ENCODE results near the gene RHOBTB3.
A peak's percentile ranks its signal among the peaks of the same experiment; 100 is the strongest.

The RHOBTB3 gene

GRCh38 chr5:95713960-95714710 is 17.0 kb upstream of the RHOBTB3 start:
- DNase-seq, result no peak

DNA sequence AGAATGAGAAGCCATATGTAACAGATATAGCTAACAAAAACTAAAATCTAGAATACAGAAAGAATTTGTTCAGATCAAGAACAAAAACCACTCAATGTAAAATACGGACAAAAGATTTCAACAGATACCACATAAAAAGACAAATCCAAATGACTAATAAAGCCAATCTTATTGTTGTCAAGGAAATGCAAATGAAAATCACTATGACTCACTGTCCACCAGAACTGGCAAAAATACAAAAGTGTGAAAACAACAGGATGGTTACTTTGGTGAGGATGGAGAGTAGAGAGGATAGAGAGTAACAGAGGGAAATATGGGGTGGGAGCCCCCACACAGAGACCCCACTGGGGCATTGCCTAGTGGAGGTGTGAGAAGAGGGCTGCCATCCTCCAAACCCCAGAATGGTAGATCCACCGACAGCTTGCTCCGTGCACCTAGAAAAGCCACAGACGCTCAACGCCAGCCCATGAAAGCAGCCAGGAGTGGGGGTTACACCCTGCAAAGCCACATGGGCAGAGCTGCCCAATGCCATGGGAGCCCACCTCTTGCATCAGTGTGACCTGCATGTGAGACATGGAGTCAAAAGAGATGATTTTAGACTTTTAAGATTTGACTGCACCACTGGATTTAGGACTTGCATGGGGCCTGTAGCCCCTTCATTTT is 15.2 kb upstream of the RHOBTB3 start:
- DNase-seq, result no peak

- no peak for DNase-seq
Measured at GRCh38 chr5:95717439-95717838, 13.7 kb upstream of the RHOBTB3 start.

DNA sequence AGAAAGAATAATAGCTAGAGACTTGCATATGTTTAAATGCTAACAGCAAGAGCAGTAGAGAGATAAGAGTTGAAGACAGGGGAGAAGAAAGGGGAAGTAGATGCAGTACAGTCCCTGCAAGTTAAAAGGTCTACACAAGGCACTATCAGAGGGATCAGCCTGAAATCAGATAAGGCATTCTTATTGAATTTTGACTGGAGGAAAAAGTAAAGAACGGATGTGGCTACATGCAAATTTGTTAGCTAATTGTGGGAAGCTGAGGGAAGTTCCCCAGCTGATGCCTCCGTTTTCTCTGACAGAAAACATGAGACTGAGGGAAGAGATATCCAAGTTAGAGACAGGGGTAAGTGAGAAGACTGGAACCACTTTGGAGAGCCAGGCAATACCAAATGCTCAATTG is 12.9 kb upstream of the RHOBTB3 start:
- DNase-seq, result no peak

- DNase-seq, result no peak
Measured at GRCh38 chr5:95718738-95719137, 12.4 kb upstream of the RHOBTB3 start.

DNA sequence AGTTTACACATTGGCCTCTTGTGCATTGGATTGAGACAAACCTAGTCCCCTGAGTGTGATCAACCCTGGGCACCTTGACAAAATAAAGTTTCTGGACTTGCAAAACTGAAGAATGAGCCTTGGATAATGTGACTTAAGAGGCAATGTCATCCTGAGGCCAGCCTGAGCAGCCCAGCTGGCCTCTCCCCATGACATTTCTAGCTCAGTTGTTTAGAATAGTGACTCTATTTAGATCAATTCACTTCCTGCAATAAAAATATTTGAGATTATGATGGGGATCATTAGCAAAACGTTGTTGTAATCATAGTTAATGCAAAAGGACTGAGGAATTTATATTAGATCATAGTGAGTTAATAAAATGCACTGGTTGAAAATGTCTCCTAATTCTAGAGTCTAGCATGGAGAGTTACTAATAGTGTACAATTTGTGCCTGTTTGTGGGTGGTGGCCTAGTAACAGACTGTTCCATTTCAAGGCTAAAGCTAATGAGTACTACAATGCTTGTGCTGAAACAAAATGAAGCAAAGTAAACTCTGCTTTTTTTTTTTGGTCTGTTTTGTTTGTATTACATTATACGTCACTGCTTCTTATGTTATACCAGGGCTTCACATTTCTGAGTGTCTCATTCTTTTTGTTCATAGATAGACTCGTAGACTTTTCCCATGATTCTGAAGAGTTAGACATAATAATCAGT is 10.9 kb upstream of the RHOBTB3 start:
- no peak for DNase-seq

- DNase-seq, result no peak
Measured at GRCh38 chr5:95721582-95722295, 9.4 kb upstream of the RHOBTB3 start.

DNA sequence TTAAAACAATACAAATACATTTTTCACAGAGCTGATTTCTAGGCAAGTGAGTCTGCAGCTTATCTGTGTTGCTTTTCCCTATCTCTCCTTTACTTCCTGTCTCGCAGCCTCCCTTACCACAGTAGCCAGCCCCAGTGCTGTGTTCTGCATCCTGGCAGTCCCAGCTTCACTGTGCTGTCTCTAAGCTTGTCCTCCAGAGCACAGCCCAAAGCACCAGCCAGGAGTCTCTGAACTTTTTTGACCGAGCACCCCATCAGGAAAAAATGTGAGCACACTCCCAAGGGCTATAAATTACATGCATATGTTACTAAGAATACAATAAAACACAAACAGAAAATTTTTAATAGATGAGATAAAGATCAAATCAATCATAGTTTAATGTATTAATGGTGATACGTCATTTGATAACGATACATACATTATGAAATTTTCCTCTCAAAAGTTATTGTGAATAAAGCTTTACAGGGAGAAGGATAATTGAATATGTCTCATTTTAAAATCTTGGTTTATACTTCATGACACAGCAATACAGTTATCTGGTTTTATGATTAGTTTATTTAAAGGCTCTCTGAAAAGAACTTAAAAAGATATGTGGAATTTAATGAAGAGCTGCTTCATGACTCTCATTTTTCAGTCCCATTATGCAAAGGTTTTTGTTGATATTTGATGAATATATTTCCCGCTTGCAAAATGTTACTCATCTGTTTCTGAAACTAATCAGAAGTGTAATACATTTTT is 7.3 kb upstream of the RHOBTB3 start:
- no peak for DNase-seq

GRCh38 chr5:95725071-95725820 is 5.9 kb upstream of the RHOBTB3 start:
- no peak for DNase-seq

- no peak for DNase-seq
Measured at GRCh38 chr5:95725937-95726810, 5.0 kb upstream of the RHOBTB3 start.

- no peak for DNase-seq
Measured at GRCh38 chr5:95726811-95727763, 4.0 kb upstream of the RHOBTB3 start.

GRCh38 chr5:95727764-95728191 is 3.4 kb upstream of the RHOBTB3 start:
- no peak for DNase-seq

- no peak for DNase-seq
Measured at GRCh38 chr5:95728494-95729114, 2.5 kb upstream of the RHOBTB3 start.

DNA sequence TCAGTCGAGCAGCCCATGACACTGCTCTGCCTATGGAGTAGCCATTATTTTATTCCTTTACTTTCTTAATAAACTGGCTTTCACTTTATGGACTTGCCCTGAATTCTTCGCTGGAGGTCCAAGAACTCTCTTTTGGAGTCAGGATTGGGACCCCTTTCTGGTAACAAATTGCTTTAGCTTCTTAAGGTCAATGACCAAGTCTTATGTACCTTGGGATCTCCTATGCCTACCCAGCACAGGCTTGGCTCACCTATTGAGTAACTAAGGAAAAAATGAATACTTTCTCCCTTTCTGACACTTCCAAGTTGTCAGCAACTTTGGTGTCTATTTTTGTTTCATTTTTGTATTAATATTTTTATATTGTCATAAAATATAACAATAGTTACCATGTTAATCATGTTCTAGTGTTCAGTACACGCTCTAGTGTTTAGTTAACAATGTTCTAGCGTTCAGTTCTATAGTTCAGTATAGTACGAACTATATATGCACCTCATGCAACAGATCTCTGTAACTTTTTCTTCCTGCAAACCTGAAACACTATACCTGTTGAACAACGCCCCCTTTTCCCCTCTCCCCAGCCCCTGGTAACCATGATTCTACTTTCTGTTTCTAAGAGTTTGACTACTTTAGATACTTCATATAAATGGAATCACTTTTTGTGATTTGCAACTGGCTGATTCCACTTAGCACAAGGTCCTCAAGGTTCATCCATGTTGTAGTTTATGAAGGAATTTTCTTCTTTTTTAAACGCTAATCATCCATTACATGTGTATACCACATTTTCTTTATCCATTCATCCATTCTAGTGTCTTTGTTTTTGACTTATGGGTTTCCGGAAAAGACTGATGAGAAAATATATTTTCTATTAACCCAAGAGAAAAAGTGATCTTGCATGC is 1.8 kb upstream of the RHOBTB3 start:
- DNase-seq, result no peak

- DNase-seq, result no peak
Measured at GRCh38 chr5:95730011-95730700, 980 bp upstream of the RHOBTB3 start.

DNA sequence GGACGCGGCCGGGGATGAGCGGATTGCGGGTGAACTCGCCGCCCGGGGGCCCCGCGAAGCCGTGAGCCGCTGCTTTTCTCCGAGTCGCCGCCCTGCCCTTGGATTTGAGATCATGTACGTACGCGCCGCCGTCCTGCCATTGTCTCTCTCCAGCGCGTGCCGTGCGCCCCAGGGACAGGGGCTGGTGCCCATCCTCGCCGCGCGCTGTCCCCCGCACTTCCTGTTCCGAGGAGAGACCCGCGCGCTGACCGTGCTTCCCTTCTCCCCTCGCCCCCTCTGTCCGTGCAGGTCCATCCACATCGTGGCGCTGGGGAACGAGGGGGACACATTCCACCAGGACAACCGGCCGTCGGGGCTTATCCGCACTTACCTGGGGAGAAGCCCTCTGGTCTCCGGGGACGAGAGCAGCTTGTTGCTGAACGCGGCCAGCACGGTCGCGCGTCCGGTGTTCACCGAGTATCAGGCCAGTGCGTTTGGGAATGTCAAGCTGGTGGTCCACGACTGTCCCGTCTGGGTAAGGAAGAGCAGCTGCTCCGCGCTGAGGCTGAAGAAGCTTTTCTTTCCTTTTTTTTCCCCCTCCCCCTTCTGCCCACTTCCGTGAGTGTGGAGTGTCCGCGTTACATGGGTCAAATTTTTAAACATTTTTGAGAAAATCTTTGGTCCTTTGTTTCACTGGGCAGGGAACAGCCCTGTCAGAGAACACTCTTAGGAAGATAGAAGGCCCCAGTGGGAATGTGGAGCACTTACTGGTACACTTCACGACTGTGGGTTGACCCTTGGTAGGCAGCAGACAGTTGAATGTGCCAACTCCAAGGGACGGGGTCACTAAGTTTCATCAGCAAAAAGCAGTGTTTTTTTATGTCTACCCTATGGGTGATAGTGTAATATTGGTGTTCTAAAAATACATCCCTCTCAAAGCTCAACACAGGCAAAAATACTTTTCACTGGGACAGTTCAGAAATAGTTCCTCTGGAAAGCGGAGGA is 727 bp downstream of the RHOBTB3 start:
- peak; percentile 13 for DNase-seq

All from stimulated activated naive CD4-positive, alpha-beta T cell treated with Interleukin-2 at 50 U/mL for 16 hours (primary cell).